ENCODE data around the gene ANKRD33.

Gene ANKRD33

GRCh38 chr12:51901881-51902280 is 14.0 kb downstream of the ANKRD33 start:
- H3K36me3 Mint-ChIP-seq, result no peaks in the 10 kb centered on the region
- no peak overlapping the region for H3K27ac Mint-ChIP-seq
- no peaks in the 10 kb centered on the region for H3K9me3 Mint-ChIP-seq
- no peak overlapping the region for H3K4me3 Mint-ChIP-seq
- H3K27me3 Mint-ChIP-seq, result peaks cover 3% of the 10 kb centered on the region
- H3K4me1 Mint-ChIP-seq, result no peaks in the 10 kb centered on the region

DNA sequence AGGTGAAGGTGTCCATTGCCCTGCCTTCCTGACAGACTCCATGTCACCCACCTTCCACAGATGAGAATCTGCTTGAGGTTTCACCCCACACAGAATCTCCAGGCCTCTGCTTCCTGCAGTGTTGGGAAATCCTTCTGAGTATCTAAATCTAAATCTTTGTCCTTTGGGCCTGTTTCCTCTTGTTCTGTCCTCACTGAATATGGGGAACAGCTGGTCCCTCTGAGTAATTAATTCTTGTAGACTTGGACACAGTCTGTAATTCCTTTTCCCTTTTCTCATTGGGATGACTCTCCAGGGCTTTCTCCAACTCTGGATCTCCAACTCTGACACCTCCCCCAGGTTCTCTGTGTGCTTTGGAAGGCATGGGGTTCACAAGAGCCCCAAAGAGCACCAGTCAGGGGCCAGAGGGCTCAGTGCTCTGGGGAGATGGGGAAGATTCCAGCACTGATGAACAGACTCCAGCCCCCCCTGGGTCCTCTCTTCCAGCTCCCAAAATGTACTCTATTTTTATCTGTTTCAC is 17.1 kb downstream of the ANKRD33 start:
- H3K27ac Mint-ChIP-seq, result no peak overlapping the region
- H3K4me1 Mint-ChIP-seq, result peaks cover 6% of the 10 kb centered on the region
- no peak overlapping the region for H3K4me3 Mint-ChIP-seq
- peaks cover 13% of the 10 kb centered on the region for H3K27me3 Mint-ChIP-seq
- H3K9me3 Mint-ChIP-seq, result no peaks in the 10 kb centered on the region
- H3K36me3 Mint-ChIP-seq, result no peaks in the 10 kb centered on the region

DNA sequence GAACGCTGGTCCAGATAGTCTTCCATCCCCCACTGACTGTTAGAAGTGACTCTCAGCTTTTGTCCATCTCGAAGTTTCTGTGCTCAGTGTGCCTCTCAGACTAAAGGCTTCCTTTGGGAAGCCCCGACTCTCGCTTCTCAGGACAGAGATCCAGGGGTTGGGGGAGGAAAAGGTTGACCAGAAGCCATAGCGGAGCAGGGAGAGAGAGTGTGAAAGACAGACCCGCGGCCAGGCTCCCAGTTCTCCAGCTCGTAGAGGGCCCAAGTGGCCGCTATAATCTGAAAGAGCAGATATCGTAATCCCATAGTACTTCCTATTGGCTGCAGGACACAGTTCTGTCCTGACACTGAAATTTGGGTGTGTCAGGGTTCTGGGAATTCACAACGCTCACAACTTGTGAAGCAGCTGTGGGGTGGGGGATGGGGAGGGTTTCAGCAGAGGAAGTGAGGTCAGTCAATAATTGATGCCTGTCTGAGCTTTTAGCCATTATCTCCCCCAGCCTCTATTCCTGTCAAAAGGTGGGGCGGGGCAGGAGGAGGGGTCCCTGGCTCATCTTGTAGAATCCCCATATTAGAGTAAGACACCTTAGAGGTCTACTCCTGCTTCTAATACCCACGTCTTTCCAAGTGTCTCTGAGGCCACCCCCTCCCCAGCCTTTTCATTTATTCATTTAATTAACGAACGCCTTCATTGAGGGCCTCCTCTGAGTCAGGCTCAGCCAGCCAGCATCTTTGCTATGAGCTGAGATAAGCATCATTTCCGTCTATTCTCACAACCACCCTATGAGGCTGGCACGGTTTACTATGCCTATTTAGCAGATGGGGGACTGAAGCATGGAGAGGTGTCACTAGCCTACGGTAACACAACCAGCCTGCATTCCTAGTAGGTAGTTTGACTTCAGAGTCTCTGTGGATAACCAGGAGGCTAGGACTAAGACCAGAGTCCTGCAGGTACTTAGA is 17.8 kb downstream of the ANKRD33 start:
- peaks cover 6% of the 10 kb centered on the region for H3K4me1 Mint-ChIP-seq
- peaks cover 13% of the 10 kb centered on the region for H3K27me3 Mint-ChIP-seq
- no peaks in the 10 kb centered on the region for H3K36me3 Mint-ChIP-seq
- H3K27ac Mint-ChIP-seq, result no peak overlapping the region
- no peaks in the 10 kb centered on the region for H3K9me3 Mint-ChIP-seq
- no peak overlapping the region for H3K4me3 Mint-ChIP-seq

- Mint-ChIP-seq H3K4me1 (peaks cover 6% of the 10 kb centered on the region), H3K36me3 (no peaks in the 10 kb centered on the region), H3K27ac (no peak overlapping the region), H3K27me3 (peaks cover 13% of the 10 kb centered on the region), H3K4me3 (no peak overlapping the region), H3K9me3 (no peaks in the 10 kb centered on the region)
These were observed 18.7 kb downstream of the ANKRD33 start for GRCh38 chr12:51906430-51907082.

DNA sequence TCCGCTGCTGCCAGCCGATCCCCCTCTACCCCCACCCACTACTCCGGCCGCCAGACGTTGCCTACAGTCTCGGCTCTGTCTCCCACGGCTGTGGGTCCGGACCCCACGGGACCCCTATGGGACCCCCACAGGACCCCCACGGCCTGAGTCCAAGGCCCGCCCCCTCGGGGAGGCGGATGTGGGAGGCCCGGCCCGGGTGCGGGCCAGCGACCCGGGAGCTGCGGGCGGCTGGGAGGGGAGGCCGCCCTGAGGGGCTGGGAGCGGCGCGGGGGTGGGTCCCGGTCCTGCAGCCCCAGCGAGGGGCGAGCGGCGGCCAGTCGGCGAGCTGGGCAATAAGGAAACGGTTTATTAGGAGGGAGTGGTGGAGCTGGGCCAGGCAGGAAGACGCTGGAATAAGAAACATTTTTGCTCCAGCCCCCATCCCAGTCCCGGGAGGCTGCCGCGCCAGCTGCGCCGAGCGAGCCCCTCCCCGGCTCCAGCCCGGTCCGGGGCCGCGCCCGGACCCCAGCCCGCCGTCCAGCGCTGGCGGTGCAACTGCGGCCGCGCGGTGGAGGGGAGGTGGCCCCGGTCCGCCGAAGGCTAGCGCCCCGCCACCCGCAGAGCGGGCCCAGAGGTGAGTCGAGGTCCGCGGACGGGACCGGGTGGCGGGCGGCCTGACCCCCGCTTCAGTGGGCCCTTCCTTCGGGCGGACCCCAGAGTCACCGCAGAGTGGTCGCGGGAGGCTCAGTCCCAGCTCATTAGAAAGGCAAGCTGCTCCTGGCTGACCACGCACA is 19.4 kb downstream of the ANKRD33 start, which contains the start of gene ACVRL1:
Gene ACVRL1 (plus strand): TSS at position 422 of the 773 bp plus-strand sequence. CDS start 4,971 bp downstream, outside the sequence.
- peaks cover 6% of the 10 kb centered on the region for H3K4me1 Mint-ChIP-seq
- peaks cover 11% of the 10 kb centered on the region for H3K27me3 Mint-ChIP-seq
- no peaks in the 10 kb centered on the region for H3K36me3 Mint-ChIP-seq
- H3K27ac Mint-ChIP-seq, result no peak within 1 kb of the TSS
- H3K9me3 Mint-ChIP-seq, result no peaks in the 10 kb centered on the region
- peak within 1 kb of the TSS; percentile 19 for H3K4me3 Mint-ChIP-seq

GRCh38 chr12:51907856-51908425 is 20.0 kb downstream of the ANKRD33 start:
- Mint-ChIP-seq H3K4me3 (peak overlapping the region; percentile 19), H3K9me3 (no peaks in the 10 kb centered on the region), H3K27ac (no peak overlapping the region), H3K4me1 (peaks cover 6% of the 10 kb centered on the region), H3K36me3 (no peaks in the 10 kb centered on the region), H3K27me3 (peaks cover 11% of the 10 kb centered on the region)

- Mint-ChIP-seq H3K4me1 (peaks cover 6% of the 10 kb centered on the region), H3K4me3 (no peak overlapping the region), H3K27me3 (peaks cover 11% of the 10 kb centered on the region), H3K9me3 (no peaks in the 10 kb centered on the region), H3K27ac (no peak overlapping the region), H3K36me3 (no peaks in the 10 kb centered on the region)
These were observed 21.1 kb downstream of the ANKRD33 start for GRCh38 chr12:51908876-51909592.

- Mint-ChIP-seq H3K27ac (no peak overlapping the region), H3K36me3 (no peaks in the 10 kb centered on the region), H3K27me3 (peaks cover 11% of the 10 kb centered on the region), H3K4me1 (peaks cover 6% of the 10 kb centered on the region), H3K9me3 (no peaks in the 10 kb centered on the region), H3K4me3 (no peak overlapping the region)
These were observed 22.3 kb downstream of the ANKRD33 start for GRCh38 chr12:51910168-51910567.

DNA sequence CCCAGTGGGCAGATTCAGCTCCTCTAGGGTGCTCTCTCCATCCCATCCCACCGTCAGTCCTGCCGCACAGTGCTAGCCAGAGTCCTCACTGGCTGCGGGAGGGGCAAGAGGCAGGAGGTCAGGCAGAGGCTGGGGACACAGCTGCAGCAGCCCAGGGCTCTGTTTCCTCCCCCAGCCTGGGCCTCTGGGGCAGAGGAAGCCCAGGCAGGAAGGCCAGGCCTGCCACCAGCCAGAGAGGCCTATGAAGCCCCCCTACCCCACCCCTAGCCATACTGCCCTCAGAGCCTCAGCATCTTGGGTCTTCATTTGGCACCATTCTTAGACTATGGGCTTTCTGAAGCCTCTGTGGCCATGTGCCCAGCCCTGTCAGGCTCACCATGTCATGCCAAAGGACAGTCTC is 22.8 kb downstream of the ANKRD33 start:
- Mint-ChIP-seq H3K27ac (no peak overlapping the region), H3K4me1 (peaks cover 6% of the 10 kb centered on the region), H3K27me3 (peaks cover 11% of the 10 kb centered on the region), H3K9me3 (no peaks in the 10 kb centered on the region), H3K4me3 (no peak overlapping the region), H3K36me3 (no peaks in the 10 kb centered on the region)

DNA sequence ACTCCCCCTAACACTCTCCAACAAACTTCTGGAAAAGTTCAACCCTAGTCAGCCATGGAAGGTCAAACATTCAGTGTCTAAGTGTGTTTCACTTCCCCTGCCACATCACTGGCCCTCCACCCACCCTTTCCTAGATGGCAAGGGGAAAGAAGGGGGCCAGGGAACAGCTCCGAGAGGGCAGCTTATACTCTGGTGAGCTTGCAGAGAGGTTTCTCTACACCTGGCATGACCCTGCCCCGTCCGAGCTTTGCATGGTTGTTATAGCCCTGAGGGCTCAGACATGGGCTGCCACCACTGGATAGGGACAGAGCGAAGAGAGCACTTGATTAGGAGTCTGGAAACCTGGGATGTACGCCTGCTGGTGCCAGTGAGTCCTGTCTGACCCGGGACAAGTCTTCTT is 23.4 kb downstream of the ANKRD33 start:
- Mint-ChIP-seq H3K9me3 (no peaks in the 10 kb centered on the region), H3K27me3 (peaks cover 10% of the 10 kb centered on the region), H3K4me3 (no peak overlapping the region), H3K4me1 (peaks cover 6% of the 10 kb centered on the region), H3K27ac (no peak overlapping the region), H3K36me3 (no peaks in the 10 kb centered on the region)

DNA sequence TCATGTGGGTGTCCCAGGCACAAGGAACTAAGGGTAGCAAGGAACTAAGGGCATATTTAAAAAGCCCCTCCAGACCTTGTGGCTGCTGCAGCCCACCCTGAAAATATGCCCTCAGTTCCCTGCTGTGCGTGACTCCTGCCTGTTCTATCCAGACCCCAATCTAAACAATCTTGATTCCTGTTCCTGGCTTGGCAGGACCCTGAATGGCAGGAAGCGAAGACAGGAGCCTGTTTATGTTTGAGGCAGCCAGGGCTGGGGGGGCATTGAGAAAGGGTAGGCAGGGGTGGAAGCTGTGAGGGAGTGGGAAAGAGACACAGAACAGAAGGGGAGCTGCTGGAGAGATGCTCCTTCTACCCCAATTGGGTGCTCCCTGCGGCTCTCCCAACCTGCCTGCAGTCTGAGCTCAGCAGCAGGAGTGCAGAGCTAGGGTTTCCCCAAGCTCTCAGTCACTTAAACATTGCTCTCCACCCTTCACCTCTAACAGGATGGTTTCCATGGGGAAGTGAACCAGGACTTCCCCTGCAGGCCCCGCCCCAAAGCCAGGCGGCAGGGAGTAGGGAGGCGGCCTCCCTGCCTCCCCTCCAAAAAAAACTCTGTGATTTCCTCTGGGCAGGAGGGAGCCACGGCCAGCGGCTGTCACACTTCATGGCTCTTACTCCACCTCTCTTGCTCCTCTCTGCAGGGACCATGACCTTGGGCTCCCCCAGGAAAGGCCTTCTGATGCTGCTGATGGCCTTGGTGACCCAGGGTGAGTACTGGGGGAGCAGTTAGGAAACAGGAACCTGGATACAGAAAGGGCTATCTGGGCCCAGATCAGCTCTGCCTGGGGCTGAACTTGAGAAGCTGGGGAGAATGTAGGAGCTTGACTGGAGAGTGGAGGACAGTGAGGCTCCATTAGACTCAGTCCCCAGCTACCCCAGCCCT is 24.1 kb downstream of the ANKRD33 start:
- Mint-ChIP-seq H3K27ac (no peak overlapping the region), H3K27me3 (peaks cover 10% of the 10 kb centered on the region)

GRCh38 chr12:51913071-51914033 is 25.4 kb downstream of the ANKRD33 start:
- no peak overlapping the region for H3K27ac Mint-ChIP-seq
- no peaks in the 10 kb centered on the region for H3K36me3 Mint-ChIP-seq
- H3K27me3 Mint-ChIP-seq, result peaks cover 4% of the 10 kb centered on the region
- no peak overlapping the region for H3K4me3 Mint-ChIP-seq
- H3K9me3 Mint-ChIP-seq, result no peaks in the 10 kb centered on the region
- H3K4me1 Mint-ChIP-seq, result no peaks in the 10 kb centered on the region

More for the DNA sequence above, 24.1 kb downstream of the ANKRD33 start:
- Mint-ChIP-seq H3K36me3 (no peaks in the 10 kb centered on the region), H3K4me3 (no peak overlapping the region), H3K4me1 (peaks cover 6% of the 10 kb centered on the region), H3K9me3 (no peaks in the 10 kb centered on the region)
